CD4-positive, alpha-beta memory T cell (primary cell): ENCODE measurements around the gene TEKT4. TPM values are rescaled to one million over a fixed set of nuclear protein-coding genes. Genes with fewer than 3 reads are reported as not detected.

ENCODE experiments used
- CTCF ChIA-PET: fragments of 350-600 bp; sonication (Branson Sonifier 250); formaldehyde crosslinking; loops from one replicate; lab custom pipeline; 2021; ENCODE audit warnings: inconsistent platforms; ENCODE audit not compliant: partially characterized antibody; lab: Charles Lee
- POLR2A ChIA-PET: fragments of 350-600 bp; sonication (Branson Sonifier 250); formaldehyde crosslinking; loops from one replicate; lab custom pipeline; 2021; ENCODE audit not compliant: partially characterized antibody; lab: Charles Lee
- DNase-seq, 5 donors: peaks; one replicate each; pipeline versions ENCODE4 v3.0.0 to v3.0.0-alpha.2; 2020 to 2022; ENCODE audit warnings: mixed read lengths in 1 of 5
- H3K27ac ChIP-seq: one replicate; pipeline ENCODE4 v1.7.0; 2013; ENCODE audit warnings: low read depth, low read length
- H3K27me3 ChIP-seq: 2 replicates; pipeline ENCODE4 v1.7.0; 2013; ENCODE audit warnings: mild to moderate bottlenecking, low read length, moderate library complexity; ENCODE audit not compliant: insufficient read depth
- H3K36me3 ChIP-seq: 2 replicates; pipeline ENCODE4 v1.7.0; 2013; ENCODE audit warnings: mild to moderate bottlenecking, low read length, moderate library complexity; ENCODE audit not compliant: insufficient read depth
- H3K4me1 ChIP-seq: 2 replicates; pipeline ENCODE4 v1.7.0; 2013; ENCODE audit warnings: mild to moderate bottlenecking, low read length, moderate library complexity; ENCODE audit not compliant: insufficient read depth
- H3K4me3 ChIP-seq, 2 donors: one replicate each; pipeline ENCODE4 v1.7.0; 2013; ENCODE audit warnings: low read length in 2 of 2, mild to moderate bottlenecking in 1 of 2
- H3K9me3 ChIP-seq, 2 donors: one replicate each; pipeline ENCODE4 v1.7.0; 2013; ENCODE audit warnings: low read length in 2 of 2, control low read depth in 1 of 2; ENCODE audit not compliant: control insufficient read depth in 1 of 2
- H3K27ac Mint-ChIP-seq, 7 donors: one replicate each; pipeline ENCODE4 v1.8.0; 2020 to 2021; ENCODE audit warnings: mixed read lengths in 7 of 7, mild to moderate bottlenecking in 6 of 7, inconsistent platforms in 3 of 7, moderate library complexity in 3 of 7
- H3K27me3 Mint-ChIP-seq, 2 donors: one replicate each; pipeline ENCODE4 v1.8.0; 2020 to 2021; ENCODE audit warnings: mixed read lengths in 2 of 2
- H3K36me3 Mint-ChIP-seq, 2 donors: one replicate each; pipeline ENCODE4 v1.8.0; 2020 to 2021; ENCODE audit warnings: mixed read lengths in 2 of 2, inconsistent platforms in 1 of 2, mild to moderate bottlenecking in 1 of 2
- H3K4me1 Mint-ChIP-seq, 4 donors: one replicate each; pipeline ENCODE4 v1.8.0; 2020 to 2021; ENCODE audit warnings: mixed read lengths in 4 of 4, mild to moderate bottlenecking in 1 of 4
- H3K4me3 Mint-ChIP-seq, 8 donors: one replicate each; pipeline ENCODE4 v1.8.0; 2020 to 2021; ENCODE audit warnings: mixed read lengths in 8 of 8, mild to moderate bottlenecking in 7 of 8, moderate library complexity in 6 of 8, inconsistent platforms in 3 of 8
- H3K9me3 Mint-ChIP-seq, 8 donors: one replicate each; pipeline ENCODE4 v1.8.0; 2020 to 2021; ENCODE audit warnings: mixed read lengths in 8 of 8, mild to moderate bottlenecking in 5 of 8, inconsistent platforms in 3 of 8, moderate library complexity in 1 of 8
- intact Hi-C: fragments of 100-400 bp; cut with micrococcal nuclease; formaldehyde crosslinking; loops from one replicate; pipeline ENCODE4 v1.15.1; 2023
- polyA plus RNA-seq, 2 donors: library from polyadenylated mRNA; unstranded; fragments of 300-500 nt; fragmentation: Illumina TruSeq; gene quantifications; one replicate each; pipeline ENCODE4 v1.2.3, GENCODE V29; 2021
- total RNA-seq, 2 experiments: library from RNA; stranded (reverse); gene quantifications; one replicate each; pipeline ENCODE4 v1.2.3, GENCODE V29; 2021

Gene TEKT4
- total and polyA plus RNA-seq, 4 experiments from 2014 or later, result not detected

- H3K36me3 Mint-ChIP-seq, result no peaks in the 10 kb centered on the region
- H3K36me3 ChIP-seq, result no peaks in the 10 kb centered on the region
- H3K9me3 Mint-ChIP-seq, result no peaks in the 10 kb centered on the region
- no peaks in the 10 kb centered on the region for H3K9me3 ChIP-seq
- H3K4me1 Mint-ChIP-seq, result no peaks in the 10 kb centered on the region
- H3K27ac Mint-ChIP-seq, result no peak overlapping the region
- no peak overlapping the region for H3K4me3 Mint-ChIP-seq
- intact Hi-C loops, result loop anchor here (10.0 kb wide), 1 partner anchor 241 kb away; no protein-coding TSS in a partner anchor
- no peaks in the 10 kb centered on the region for H3K4me1 ChIP-seq
- H3K27ac ChIP-seq, result no peak overlapping the region
- no peaks in the 10 kb centered on the region for H3K27me3 ChIP-seq
- peaks cover 0 to 2% of the 10 kb centered on the region in 2 donors for H3K27me3 Mint-ChIP-seq
- POLR2A ChIA-PET, result no interaction called here
- no peak for DNase-seq
- H3K4me3 ChIP-seq, result no peak overlapping the region
- CTCF ChIA-PET, result interaction anchor here (0.9 to 1.3 kb wide), 2 partner anchors 10 to 242 kb away, joined by 3 read pairs; no protein-coding TSS in a partner anchor
Measured at GRCh38 chr2:94873362-94874276, 2.4 kb downstream of the TEKT4 start.

- Histone ChIP-seq H3K9me3 (no peaks in the 10 kb centered on the region), H3K27me3 (no peaks in the 10 kb centered on the region), H3K4me3 (no peak overlapping the region), H3K27ac (no peak overlapping the region), H3K4me1 (no peaks in the 10 kb centered on the region), H3K36me3 (no peaks in the 10 kb centered on the region)
- peak; percentile 32 to 45 (median 34) for DNase-seq
- Mint-ChIP-seq H3K27me3 (peaks cover 0 to 2% of the 10 kb centered on the region in 2 donors), H3K4me1 (no peaks in the 10 kb centered on the region), H3K9me3 (no peaks in the 10 kb centered on the region), H3K27ac (no peak overlapping the region), H3K36me3 (no peaks in the 10 kb centered on the region), H3K4me3 (no peak overlapping the region)
- ChIA-PET CTCF (interaction anchor here (1.3 kb wide), 1 partner anchor 11 kb away, joined by 3 read pairs; no protein-coding TSS in a partner anchor), POLR2A (no interaction called here)
- intact Hi-C loops, result loop anchor here (10.0 kb wide), 1 partner anchor 240 kb away; no protein-coding TSS in a partner anchor
Measured at GRCh38 chr2:94874277-94874997, 3.2 kb downstream of the TEKT4 start.

- no peaks in the 10 kb centered on the region for H3K9me3 ChIP-seq
- Mint-ChIP-seq H3K27me3 (peaks cover 0 to 2% of the 10 kb centered on the region in 2 donors), H3K9me3 (no peaks in the 10 kb centered on the region), H3K27ac (no peak overlapping the region), H3K36me3 (no peaks in the 10 kb centered on the region), H3K4me3 (no peak overlapping the region), H3K4me1 (no peaks in the 10 kb centered on the region)
- no peaks in the 10 kb centered on the region for H3K4me1 ChIP-seq
- H3K4me3 ChIP-seq, result no peak overlapping the region
- no peak overlapping the region for H3K27ac ChIP-seq
- CTCF ChIA-PET, result no interaction called here
- POLR2A ChIA-PET, result no interaction called here
- no peaks in the 10 kb centered on the region for H3K27me3 ChIP-seq
- no peak for DNase-seq
- no peaks in the 10 kb centered on the region for H3K36me3 ChIP-seq
- intact Hi-C loops, result loop anchor here (10.0 kb wide), 1 partner anchor 240 kb away; no protein-coding TSS in a partner anchor
Measured at GRCh38 chr2:94875064-94875819, 4.0 kb downstream of the TEKT4 start.

- Histone ChIP-seq H3K36me3 (no peaks in the 10 kb centered on the region), H3K4me3 (no peak overlapping the region), H3K9me3 (no peaks in the 10 kb centered on the region), H3K4me1 (no peaks in the 10 kb centered on the region), H3K27ac (no peak overlapping the region), H3K27me3 (no peaks in the 10 kb centered on the region)
- peak overlapping the region in 1 of 8 donors; percentile 27 for H3K4me3 Mint-ChIP-seq
- peaks cover 0 to 2% of the 10 kb centered on the region in 2 donors for H3K27me3 Mint-ChIP-seq
- ChIA-PET CTCF (interaction anchor here (1.4 kb wide), 1 partner anchor 81 kb away, joined by 3 read pairs; no protein-coding TSS in a partner anchor), POLR2A (no interaction called here)
- no peak overlapping the region for H3K27ac Mint-ChIP-seq
- DNase-seq, result no peak
- no peaks in the 10 kb centered on the region for H3K9me3 Mint-ChIP-seq
- no peaks in the 10 kb centered on the region for H3K4me1 Mint-ChIP-seq
- H3K36me3 Mint-ChIP-seq, result no peaks in the 10 kb centered on the region
- intact Hi-C loops, result loop anchor here (10.0 kb wide), 1 partner anchor 239 kb away; no protein-coding TSS in a partner anchor
Measured at GRCh38 chr2:94875820-94876522, 4.7 kb downstream of the TEKT4 start.

DNA sequence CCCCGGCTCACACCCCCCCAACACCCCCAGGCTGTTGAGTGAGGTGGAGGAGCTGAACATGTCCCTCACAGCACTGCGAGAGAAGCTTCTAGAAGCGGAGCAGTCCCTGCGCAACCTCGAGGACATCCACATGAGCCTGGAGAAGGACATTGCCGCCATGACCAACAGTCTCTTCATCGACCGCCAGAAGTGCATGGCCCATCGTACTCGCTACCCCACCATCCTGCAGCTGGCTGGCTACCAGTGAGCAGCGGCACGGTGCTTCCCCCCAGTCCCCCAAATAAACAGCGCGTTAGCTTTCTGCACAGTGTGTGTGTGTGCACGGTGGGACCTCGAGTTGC is 5.3 kb downstream of the TEKT4 start:
- Mint-ChIP-seq H3K36me3 (no peaks in the 10 kb centered on the region), H3K4me3 (peak overlapping the region in 1 of 8 donors; percentile 27), H3K9me3 (no peaks in the 10 kb centered on the region), H3K27me3 (peaks cover 0 to 2% of the 10 kb centered on the region in 2 donors), H3K27ac (no peak overlapping the region), H3K4me1 (no peaks in the 10 kb centered on the region)
- no peaks in the 10 kb centered on the region for H3K36me3 ChIP-seq
- ChIA-PET POLR2A (no interaction called here), CTCF (interaction anchor here (1.4 kb wide), 1 partner anchor 80 kb away, joined by 3 read pairs; no protein-coding TSS in a partner anchor)
- H3K4me1 ChIP-seq, result no peaks in the 10 kb centered on the region
- H3K4me3 ChIP-seq, result no peak overlapping the region
- no peak overlapping the region for H3K27ac ChIP-seq
- DNase-seq, result no peak
- H3K9me3 ChIP-seq, result no peaks in the 10 kb centered on the region
- intact Hi-C loops, result loop anchor here (10.0 kb wide), 1 partner anchor 238 kb away; no protein-coding TSS in a partner anchor
- H3K27me3 ChIP-seq, result no peaks in the 10 kb centered on the region

DNA sequence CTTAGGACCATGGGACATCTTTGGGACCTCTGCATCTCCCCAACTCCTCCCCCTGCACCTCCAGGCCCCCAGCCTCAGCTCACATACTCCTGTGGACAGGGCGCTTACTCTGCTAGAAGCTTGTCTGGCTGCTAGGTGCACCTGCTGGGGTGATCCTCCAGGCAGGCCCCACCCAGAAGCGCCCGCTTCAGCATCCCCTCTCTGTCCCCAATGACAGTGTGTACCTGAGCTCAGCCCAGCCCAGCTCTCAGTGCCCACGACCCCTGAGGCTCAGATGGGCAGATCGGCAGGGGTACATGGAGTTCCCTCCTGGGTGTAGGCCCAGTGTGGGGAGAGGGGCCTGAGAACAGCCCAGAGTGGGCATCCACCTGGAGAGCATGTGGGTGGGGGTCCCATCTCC is 5.9 kb downstream of the TEKT4 start:
- Histone ChIP-seq H3K36me3 (no peaks in the 10 kb centered on the region), H3K27me3 (no peaks in the 10 kb centered on the region), H3K27ac (no peak overlapping the region), H3K9me3 (no peaks in the 10 kb centered on the region), H3K4me3 (no peak overlapping the region), H3K4me1 (no peaks in the 10 kb centered on the region)
- Mint-ChIP-seq H3K4me3 (no peak overlapping the region), H3K27me3 (peaks cover 0 to 4% of the 10 kb centered on the region in 2 donors), H3K36me3 (no peaks in the 10 kb centered on the region), H3K9me3 (no peaks in the 10 kb centered on the region), H3K4me1 (no peaks in the 10 kb centered on the region), H3K27ac (no peak overlapping the region)
- ChIA-PET CTCF (interaction anchor here (1.4 kb wide), 1 partner anchor 80 kb away, joined by 3 read pairs; no protein-coding TSS in a partner anchor), POLR2A (no interaction called here)
- no peak for DNase-seq
- intact Hi-C loops, result loop anchor here (10.0 kb wide), 1 partner anchor 238 kb away; no protein-coding TSS in a partner anchor
